HepG2 (cell line): ENCODE measurements around the gene CDC25C.

Experiments used
- CTCF ChIP-seq: sonication (generic); formaldehyde crosslinking; IDR thresholded peaks from 2 replicates; pipeline ENCODE4 v1.5.0; 2020; ENCODE audit warnings: mild to moderate bottlenecking, missing genetic modification reagents, moderate library complexity
- HES4 ChIP-seq: sonication (generic); formaldehyde crosslinking; IDR thresholded peaks from 2 replicates; pipeline ENCODE4 v1.9.0; 2021; ENCODE audit warnings: mild to moderate bottlenecking, missing genetic modification reagents, borderline replicate concordance
- LCORL ChIP-seq, 2 experiments: fragments of 450-650 bp in 1 of 2; sonication (generic) in 1 of 2; formaldehyde crosslinking in 1 of 2; IDR thresholded peaks; 2 replicates each; pipeline versions ENCODE4 v1.5.0 to v1.6.1; 2017 to 2020; ENCODE audit warnings: antibody characterized with exemption in 1 of 2, missing genetic modification reagents in 1 of 2
- REST ChIP-seq, 2 experiments: IDR thresholded peaks; 2 replicates each; pipeline ENCODE4 v1.6.1; 2011 to 2012; ENCODE audit warnings: low read length in 2 of 2, borderline replicate concordance in 1 of 2, low read depth in 1 of 2, mild to moderate bottlenecking in 1 of 2, moderate library complexity in 1 of 2
- SMAD3 ChIP-seq: sonication (generic); formaldehyde crosslinking; IDR thresholded peaks from 2 replicates; pipeline ENCODE4 v1.4.0; 2020; ENCODE audit warnings: missing genetic modification reagents
- SNAPC2 ChIP-seq: sonication (generic); formaldehyde crosslinking; IDR thresholded peaks from 2 replicates; pipeline ENCODE4 v1.8.1; 2022; ENCODE audit warnings: mild to moderate bottlenecking, missing genetic modification reagents
- SNAPC5 ChIP-seq: sonication (generic); formaldehyde crosslinking; IDR thresholded peaks from 2 replicates; pipeline ENCODE4 v1.8.1; 2023; ENCODE audit warnings: mild to moderate bottlenecking, missing genetic modification reagents, borderline replicate concordance
- SP1 ChIP-seq, 2 experiments: fragments of 450-650 bp in 1 of 2; sonication (generic) in 1 of 2; formaldehyde crosslinking in 1 of 2; IDR thresholded peaks; 2 replicates each; pipeline versions ENCODE4 v1.4.0 to v1.6.1; 2016 to 2020; ENCODE audit warnings: missing genetic modification reagents in 1 of 2
- TFE3 ChIP-seq: IDR thresholded peaks from 2 replicates; pipeline ENCODE4 v1.6.1; 2016
- ZNF513 ChIP-seq: sonication (generic); formaldehyde crosslinking; conservative IDR thresholded peaks from 2 replicates; pipeline ENCODE4 v1.5.0; 2020; ENCODE audit warnings: missing genetic modification reagents
- ZNF670 ChIP-seq: sonication (generic); formaldehyde crosslinking; IDR thresholded peaks from 2 replicates; pipeline ENCODE4 v1.8.0; 2022; ENCODE audit warnings: mild to moderate bottlenecking, missing genetic modification reagents, borderline replicate concordance

- no peak for TF ChIP-seq SNAPC2 (CRISPR knock-in tag)
- no peak for TF ChIP-seq ZNF670 (CRISPR knock-in tag)
- TF ChIP-seq CTCF (CRISPR knock-in tag) = no peak
- TF ChIP-seq HES4 (CRISPR knock-in tag) = no peak
- no peak for TF ChIP-seq ZNF513
- TF ChIP-seq TFE3 (CRISPR knock-in tag) = no peak
- TF ChIP-seq LCORL (IDR thresholded peaks at IDR 0.05) = no peak
- no peak; the same call in 1 of the 2 replicates for TF ChIP-seq LCORL (CRISPR knock-in tag; IDR thresholded peaks at IDR 0.05)
- no peak for TF ChIP-seq SNAPC5 (CRISPR knock-in tag)
- no peak; a peak in 1 of 4 replicates for TF ChIP-seq REST (IDR thresholded peaks at IDR 0.05; ENCODE audit: borderline replicate concordance in 1 of 2, low read depth in 1 of 2, low read length in 2 of 2)
- TF ChIP-seq SMAD3 = no peak
- TF ChIP-seq SP1 (IDR thresholded peaks at IDR 0.05) = no peak
- no peak for TF ChIP-seq SP1 (CRISPR knock-in tag; IDR thresholded peaks at IDR 0.05)
Observed at GRCh38 chr5:138336952-138337684, 5.5 kb upstream of the CDC25C start.
